Fibroblast of mammary gland (primary cell): Measurements from ENCODE around the gene MTX1.
A peak's percentile ranks its signal among the peaks of the same experiment; 100 is the strongest.

Experiments
- DNase-seq: peaks from one replicate; pipeline ENCODE4 v3.0.0-alpha.2; 2010; ENCODE audit warnings: low read depth
- H3K4me3 ChIP-seq: 2 replicates; pipeline ENCODE4 v1.5.1; 2011; ENCODE audit warnings: low read depth, mild to moderate bottlenecking, low read length, moderate library complexity; ENCODE audit not compliant: control insufficient read depth
- CTCF ChIP-seq: conservative IDR thresholded peaks from 2 replicates; pipeline ENCODE4 v1.5.1; 2011; ENCODE audit warnings: low read depth, low read length, inconsistent platforms; ENCODE audit not compliant: control insufficient read depth, insufficient read depth

The MTX1 gene

GRCh38 chr1:155250633-155251449, 42.3 kb downstream of the MTX1 start:
- no peak overlapping the region for H3K4me3 ChIP-seq
- peak; percentile 90 for DNase-seq
- peak; percentile 99 for TF ChIP-seq CTCF

- no peak for DNase-seq
- no peak overlapping the region for H3K4me3 ChIP-seq
- no peak for TF ChIP-seq CTCF
Observed at GRCh38 chr1:155251566-155251965, 43.1 kb downstream of the MTX1 start.

GRCh38 chr1:155253208-155253607, 44.7 kb downstream of the MTX1 start:
- DNase-seq: no peak
- peak; percentile 9 for TF ChIP-seq CTCF
- peak overlapping the region; percentile 61 for H3K4me3 ChIP-seq

GRCh38 chr1:155253797-155254196, 45.3 kb downstream of the MTX1 start:
- peak overlapping the region; percentile 61 for H3K4me3 ChIP-seq
- DNase-seq: no peak

GRCh38 chr1:155254228-155254713, 45.8 kb downstream of the MTX1 start:
- H3K4me3 ChIP-seq: peak overlapping the region; percentile 61
- DNase-seq: no peak
- no peak for TF ChIP-seq CTCF

More at GRCh38 chr1:155253797-155254196, 45.3 kb downstream of the MTX1 start:
- no peak for TF ChIP-seq CTCF

GRCh38 chr1:155254714-155255242, 46.3 kb downstream of the MTX1 start:
- H3K4me3 ChIP-seq: peak overlapping the region; percentile 61
- no peak for TF ChIP-seq CTCF
- DNase-seq: no peak
